ENCODE results near the gene ISLR.

DNA sequence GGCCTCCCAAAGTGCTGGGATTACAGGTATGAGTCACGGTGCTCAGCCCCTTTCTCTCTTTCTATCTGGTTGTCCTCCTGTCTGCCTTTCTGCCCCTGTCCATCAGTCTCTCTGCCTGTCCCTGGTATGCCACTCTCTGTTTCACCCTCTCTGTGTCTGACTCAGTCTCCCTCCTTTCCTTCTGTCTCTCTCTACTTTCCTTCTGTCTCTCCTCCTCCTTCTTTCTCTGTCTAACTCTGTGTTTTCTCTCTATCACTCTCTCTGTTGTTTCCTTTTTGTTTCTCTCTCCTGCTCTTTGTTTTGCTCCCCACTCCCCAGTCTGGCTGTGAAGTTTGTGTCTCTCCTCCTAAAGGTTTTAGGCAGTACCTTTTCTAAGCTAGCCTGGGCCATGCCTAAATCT is 38.1 kb downstream of the ISLR start:
- TF ChIP-seq, protein P1, sequence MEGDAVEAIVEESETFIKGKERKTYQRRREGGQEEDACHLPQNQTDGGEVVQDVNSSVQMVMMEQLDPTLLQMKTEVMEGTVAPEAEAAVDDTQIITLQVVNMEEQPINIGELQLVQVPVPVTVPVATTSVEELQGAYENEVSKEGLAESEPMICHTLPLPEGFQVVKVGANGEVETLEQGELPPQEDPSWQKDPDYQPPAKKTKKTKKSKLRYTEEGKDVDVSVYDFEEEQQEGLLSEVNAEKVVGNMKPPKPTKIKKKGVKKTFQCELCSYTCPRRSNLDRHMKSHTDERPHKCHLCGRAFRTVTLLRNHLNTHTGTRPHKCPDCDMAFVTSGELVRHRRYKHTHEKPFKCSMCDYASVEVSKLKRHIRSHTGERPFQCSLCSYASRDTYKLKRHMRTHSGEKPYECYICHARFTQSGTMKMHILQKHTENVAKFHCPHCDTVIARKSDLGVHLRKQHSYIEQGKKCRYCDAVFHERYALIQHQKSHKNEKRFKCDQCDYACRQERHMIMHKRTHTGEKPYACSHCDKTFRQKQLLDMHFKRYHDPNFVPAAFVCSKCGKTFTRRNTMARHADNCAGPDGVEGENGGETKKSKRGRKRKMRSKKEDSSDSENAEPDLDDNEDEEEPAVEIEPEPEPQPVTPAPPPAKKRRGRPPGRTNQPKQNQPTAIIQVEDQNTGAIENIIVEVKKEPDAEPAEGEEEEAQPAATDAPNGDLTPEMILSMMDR (IDR thresholded peaks at IDR 0.05) = no peak
- TF ChIP-seq POLR2AphosphoS5 (IDR thresholded peaks at IDR 0.05) (no peak), EP300 (IDR thresholded peaks at IDR 0.05) (no peak)

Data from sigmoid colon (tissue), 4 donors.